SJSA1 (cell line): ENCODE measurements around the gene IL11RA. TPM values are rescaled to one million over a fixed set of nuclear protein-coding genes. Genes with fewer than 3 reads are reported as not detected.

ENCODE experiments used
- DNase-seq, 2 experiments: peaks; one replicate each; pipeline ENCODE4 v3.0.0-alpha.2; 2015 to 2020; ENCODE audit warnings: low spot score in 2 of 2, low read depth in 1 of 2
- H3K27ac ChIP-seq: fragments of 250-450 bp; sonication (Bioruptor Pico); 2 replicates; pipeline ENCODE4 v1.5.1; 2020; ENCODE audit warnings: mild to moderate bottlenecking, moderate library complexity
- H3K27me3 ChIP-seq: fragments of 250-450 bp; sonication (Bioruptor Pico); replicated peaks from 2 replicates; pipeline ENCODE4 v1.5.1; 2020; ENCODE audit warnings: mild to moderate bottlenecking, moderate library complexity
- H3K36me3 ChIP-seq: fragments of 250-450 bp; sonication (Bioruptor Pico); 2 replicates; pipeline ENCODE4 v1.5.1; 2020; ENCODE audit warnings: mild to moderate bottlenecking
- H3K4me1 ChIP-seq: fragments of 250-450 bp; sonication (Bioruptor Pico); replicated peaks from 2 replicates; pipeline ENCODE4 v1.6.1; 2021; ENCODE audit warnings: mild to moderate bottlenecking
- H3K4me3 ChIP-seq: fragments of 250-450 bp; sonication (Bioruptor Pico); 2 replicates; pipeline ENCODE4 v1.5.1; 2020; ENCODE audit warnings: mild to moderate bottlenecking
- H3K9me3 ChIP-seq: fragments of 250-450 bp; sonication (Bioruptor Pico); replicated peaks from 2 replicates; pipeline ENCODE4 v1.5.1; 2020; ENCODE audit warnings: mild to moderate bottlenecking
- total RNA-seq: library from RNA; depleted of rRNA; stranded (reverse); fragments of >200 nt; shearing (Covaris generic); gene quantifications from 2 replicates; pipeline ENCODE4 v1.2.3, GENCODE V29; 2014; rRNA removed

Gene IL11RA
- 16.4 and 34.4 TPM in 2 replicates for total RNA-seq

GRCh38 chr9:34651876-34652601 lies at the start of gene IL11RA:
Gene IL11RA, plus strand, starts transcription at chr9:34652185. Its CDS starts 3,033 bp downstream, at chr9:34655218.
- Histone ChIP-seq H3K27me3 (no peaks in the 10 kb centered on the region), H3K4me1 (peaks cover 23% of the 10 kb centered on the region), H3K36me3 (peaks cover 8% of the 10 kb centered on the region; the same call in 1 of the 2 replicates), H3K9me3 (no peaks in the 10 kb centered on the region), H3K27ac (no peak within 1 kb of the TSS), H3K4me3 (peak within 1 kb of the TSS; percentile 37)
- DNase-seq: peak; percentile 74 to 83

DNA sequence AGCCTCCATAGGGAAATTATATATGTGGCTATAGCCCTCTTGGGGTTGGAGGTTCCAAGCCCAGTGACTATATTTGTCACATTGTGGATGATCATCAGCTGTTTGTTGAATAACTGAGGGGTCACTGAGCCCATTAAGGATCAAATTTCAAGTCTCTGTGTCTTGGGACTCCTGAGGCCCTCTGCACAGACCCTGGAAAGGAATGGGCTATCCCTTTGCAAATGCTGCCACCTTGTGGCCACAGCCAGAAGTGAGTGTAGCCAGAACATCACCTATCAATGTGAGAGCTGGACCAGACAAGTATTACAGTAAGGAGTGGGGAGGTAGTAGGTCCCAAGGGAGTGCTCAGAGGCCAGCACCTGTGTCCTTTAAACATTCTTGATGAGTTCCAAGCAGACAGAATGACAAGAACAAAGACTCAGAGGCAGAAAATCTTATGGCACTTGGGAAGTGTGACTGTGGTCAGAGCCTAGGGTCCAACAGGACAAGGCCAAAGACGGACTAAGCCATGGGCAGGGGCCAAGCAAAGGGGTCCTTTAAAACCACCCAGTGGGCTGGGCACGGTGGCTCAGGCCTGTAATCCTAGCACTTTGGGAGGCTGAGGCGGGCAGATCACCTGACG lies 48.3 kb upstream of the IL11RA start:
- no peaks in the 10 kb centered on the region for H3K36me3 ChIP-seq
- no peak overlapping the region for H3K27ac ChIP-seq
- no peaks in the 10 kb centered on the region for H3K9me3 ChIP-seq
- H3K4me3 ChIP-seq: no peak overlapping the region
- DNase-seq: peak; percentile 25 to 59
- no peaks in the 10 kb centered on the region for H3K27me3 ChIP-seq
- no peaks in the 10 kb centered on the region for H3K4me1 ChIP-seq

DNA sequence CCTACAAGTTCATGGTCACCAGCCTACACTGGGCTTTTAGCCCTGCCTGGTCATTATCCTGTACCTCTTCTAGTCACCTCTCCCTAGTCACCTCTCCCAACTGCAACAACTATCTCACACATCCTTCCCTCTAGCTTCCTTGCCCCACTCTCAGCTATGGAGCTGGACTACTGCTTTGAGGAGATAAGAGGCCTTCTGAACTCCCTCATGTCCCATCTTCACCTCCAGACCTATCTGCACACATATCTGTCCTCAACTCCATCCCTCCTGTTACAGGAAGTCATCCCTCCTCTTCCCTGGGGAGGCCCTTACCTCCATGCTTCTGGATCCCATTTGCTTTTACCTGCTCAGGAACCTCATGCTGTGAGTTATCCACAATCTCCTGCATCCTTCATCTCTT lies 45.8 kb upstream of the IL11RA start:
- H3K27ac ChIP-seq: no peak overlapping the region

DNA sequence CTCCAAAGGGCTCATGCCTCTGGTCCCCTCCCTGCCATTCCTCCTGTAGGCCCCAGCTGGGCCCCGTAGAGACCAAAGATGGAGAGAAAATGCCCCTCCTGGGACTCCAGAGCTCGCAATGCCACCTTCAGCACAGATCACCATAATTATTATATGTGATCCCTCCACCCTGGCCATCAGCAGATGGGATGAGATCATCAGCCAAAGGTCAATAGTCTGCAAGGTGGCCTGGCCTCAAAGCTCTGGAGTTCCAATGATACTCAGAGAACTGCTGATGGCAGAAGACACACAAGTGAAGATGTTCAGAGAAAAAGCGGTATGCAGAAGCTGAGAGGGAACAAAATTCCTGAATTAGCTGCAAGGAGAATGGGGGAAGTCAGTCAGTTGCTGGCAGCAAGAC lies 45.1 kb upstream of the IL11RA start:
- H3K9me3 ChIP-seq: no peaks in the 10 kb centered on the region
- H3K27ac ChIP-seq: no peak overlapping the region
- H3K36me3 ChIP-seq: no peaks in the 10 kb centered on the region
- no peak overlapping the region for H3K4me3 ChIP-seq
- no peak for DNase-seq
- H3K27me3 ChIP-seq: no peaks in the 10 kb centered on the region
- peaks cover 6% of the 10 kb centered on the region for H3K4me1 ChIP-seq

More for the DNA sequence above, 45.8 kb upstream of the IL11RA start:
- H3K4me3 ChIP-seq: no peak overlapping the region
- no peaks in the 10 kb centered on the region for H3K36me3 ChIP-seq
- peaks cover 2% of the 10 kb centered on the region for H3K4me1 ChIP-seq
- no peaks in the 10 kb centered on the region for H3K9me3 ChIP-seq
- H3K27me3 ChIP-seq: no peaks in the 10 kb centered on the region
- DNase-seq: no peak

DNA sequence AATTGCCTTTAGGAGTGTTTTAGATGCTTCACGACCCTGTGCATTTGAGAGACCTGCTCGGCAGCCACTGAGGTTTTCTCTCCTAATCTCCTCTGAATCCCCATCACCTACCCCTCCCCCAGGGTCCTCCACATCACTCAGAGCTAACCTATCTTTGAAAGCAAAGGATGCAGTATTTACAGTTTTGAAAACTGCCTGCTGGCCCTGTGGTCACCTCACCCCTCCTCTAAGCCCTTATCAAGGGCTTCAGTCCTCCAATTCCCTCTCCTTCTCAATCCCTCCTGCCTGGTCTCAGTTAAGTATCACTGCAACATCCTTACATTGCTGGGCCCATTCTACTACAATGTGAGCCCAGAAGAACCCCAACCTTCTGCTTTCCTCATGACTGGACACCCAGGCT lies 44.7 kb upstream of the IL11RA start:
- no peaks in the 10 kb centered on the region for H3K27me3 ChIP-seq
- H3K4me3 ChIP-seq: no peak overlapping the region
- no peaks in the 10 kb centered on the region for H3K36me3 ChIP-seq
- no peaks in the 10 kb centered on the region for H3K9me3 ChIP-seq
- no peak overlapping the region for H3K27ac ChIP-seq
- no peak for DNase-seq
- peaks cover 8% of the 10 kb centered on the region for H3K4me1 ChIP-seq

DNA sequence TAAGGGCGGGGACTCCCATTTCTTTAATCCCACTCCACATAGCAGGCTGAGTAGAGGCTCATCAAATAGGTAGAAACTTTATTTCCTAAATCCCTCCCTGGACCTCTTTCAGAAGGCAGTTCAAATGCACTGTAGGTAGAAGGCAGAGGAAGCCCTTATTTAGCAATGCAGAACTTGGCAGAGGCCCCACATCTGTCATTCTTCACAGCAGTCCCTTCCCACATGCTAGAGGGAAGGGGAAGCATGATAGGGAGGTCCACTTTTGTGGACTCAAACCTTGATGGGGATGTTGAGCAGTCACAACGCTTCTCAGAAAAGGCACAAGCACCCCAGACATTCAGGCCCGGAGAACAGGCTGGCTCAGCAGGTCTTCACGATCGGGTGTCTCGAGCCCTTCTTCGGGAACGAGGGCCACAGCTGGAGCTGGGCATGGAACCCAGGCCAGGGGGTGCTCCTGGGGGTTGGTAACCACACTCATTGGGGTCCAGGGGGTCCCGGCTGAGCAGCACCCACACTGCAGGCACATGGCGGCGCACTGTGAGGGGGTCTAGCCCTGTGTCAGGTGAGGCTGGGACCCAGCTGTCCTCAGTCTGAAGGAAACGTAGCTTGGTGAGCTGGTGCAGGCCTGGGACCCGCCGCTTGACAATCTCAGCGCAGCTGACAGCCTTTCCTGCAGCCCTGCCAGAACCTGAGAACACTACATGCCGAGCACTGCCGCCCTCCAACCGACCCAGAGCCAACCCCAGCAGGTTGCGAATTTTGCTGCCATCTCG lies 41.4 kb upstream of the IL11RA start:
- no peak for DNase-seq
- H3K36me3 ChIP-seq: no peaks in the 10 kb centered on the region
- H3K4me3 ChIP-seq: no peak overlapping the region
- H3K27ac ChIP-seq: no peak overlapping the region
- H3K27me3 ChIP-seq: no peaks in the 10 kb centered on the region
- peaks cover 12% of the 10 kb centered on the region for H3K4me1 ChIP-seq
- no peaks in the 10 kb centered on the region for H3K9me3 ChIP-seq

DNA sequence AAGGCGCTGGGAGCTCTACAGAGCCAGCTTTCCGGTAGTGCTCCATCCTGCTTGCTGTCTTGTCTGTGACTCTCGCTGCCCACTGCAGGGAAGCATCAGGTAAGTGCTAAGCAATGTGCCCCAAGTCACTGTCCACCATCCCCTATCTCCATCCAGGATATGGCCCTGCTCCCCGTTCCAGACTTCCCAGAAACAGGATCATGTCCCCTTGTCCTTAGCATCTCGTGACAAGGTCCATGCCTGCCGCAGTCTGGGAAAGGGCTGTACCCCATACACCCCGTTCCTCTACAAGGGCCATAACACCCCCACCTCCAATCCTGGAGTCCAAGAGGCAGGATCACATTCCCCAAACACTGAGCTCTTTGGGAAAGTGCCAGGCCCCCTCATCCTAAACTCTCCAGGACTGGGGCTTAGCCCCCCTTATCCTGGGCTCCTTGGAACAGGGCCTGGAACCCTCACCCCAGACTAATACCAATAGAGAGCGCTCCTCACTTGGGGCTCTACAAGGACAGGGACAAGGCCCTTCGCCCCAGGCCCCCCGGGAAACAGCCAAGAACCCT lies 40.7 kb upstream of the IL11RA start:
- Histone ChIP-seq H3K27ac (peak overlapping the region; percentile 52), H3K9me3 (no peaks in the 10 kb centered on the region), H3K4me1 (peaks cover 12% of the 10 kb centered on the region), H3K4me3 (peak overlapping the region; percentile 63), H3K27me3 (no peaks in the 10 kb centered on the region), H3K36me3 (no peaks in the 10 kb centered on the region)
- DNase-seq: no peak

GRCh38 chr9:34611811-34612787 lies 39.9 kb upstream of the IL11RA start, which contains the start of gene RPP25L:
Gene RPP25L, minus strand, starts transcription at chr9:34612097. Its CDS starts 801 bp downstream, at chr9:34611296.
- no peaks in the 10 kb centered on the region for H3K9me3 ChIP-seq
- peaks cover 3% of the 10 kb centered on the region for H3K36me3 ChIP-seq
- peak; percentile 66 to 70 for DNase-seq
- H3K4me3 ChIP-seq: peak within 1 kb of the TSS; percentile 63
- H3K27ac ChIP-seq: peak within 1 kb of the TSS; percentile 52
- H3K4me1 ChIP-seq: peaks cover 12% of the 10 kb centered on the region
- H3K27me3 ChIP-seq: no peaks in the 10 kb centered on the region

GRCh38 chr9:34612788-34613390 lies 39.1 kb upstream of the IL11RA start:
- Histone ChIP-seq H3K9me3 (no peaks in the 10 kb centered on the region), H3K27me3 (no peaks in the 10 kb centered on the region), H3K27ac (no peak overlapping the region), H3K4me3 (peak overlapping the region; percentile 63), H3K4me1 (peaks cover 12% of the 10 kb centered on the region), H3K36me3 (peaks cover 3% of the 10 kb centered on the region)
- peak; percentile 34 to 62 for DNase-seq

DNA sequence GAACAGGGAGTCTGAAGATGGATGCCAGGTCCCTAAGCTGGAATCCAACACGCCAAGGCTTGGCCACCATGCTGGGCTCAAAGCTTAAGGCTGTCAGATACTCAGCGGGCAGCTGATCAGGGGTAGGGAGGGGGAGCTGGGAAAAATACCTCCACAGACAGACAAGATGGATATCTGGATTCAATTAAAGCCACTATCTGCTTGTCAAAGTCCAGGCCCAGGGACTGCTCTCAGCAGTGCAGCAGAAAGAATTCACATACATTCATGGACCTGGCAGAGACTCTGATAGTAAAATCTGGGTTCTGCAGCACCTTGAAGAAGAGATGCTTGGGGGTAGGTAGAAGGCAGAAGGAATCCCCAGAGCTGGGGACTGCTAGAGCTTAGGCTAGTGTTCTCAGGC lies 36.9 kb upstream of the IL11RA start:
- H3K36me3 ChIP-seq: peaks cover 5% of the 10 kb centered on the region
- H3K4me3 ChIP-seq: no peak overlapping the region
- no peak overlapping the region for H3K27ac ChIP-seq
- no peaks in the 10 kb centered on the region for H3K9me3 ChIP-seq
- DNase-seq: no peak
- peaks cover 16% of the 10 kb centered on the region for H3K4me1 ChIP-seq
- no peaks in the 10 kb centered on the region for H3K27me3 ChIP-seq

DNA sequence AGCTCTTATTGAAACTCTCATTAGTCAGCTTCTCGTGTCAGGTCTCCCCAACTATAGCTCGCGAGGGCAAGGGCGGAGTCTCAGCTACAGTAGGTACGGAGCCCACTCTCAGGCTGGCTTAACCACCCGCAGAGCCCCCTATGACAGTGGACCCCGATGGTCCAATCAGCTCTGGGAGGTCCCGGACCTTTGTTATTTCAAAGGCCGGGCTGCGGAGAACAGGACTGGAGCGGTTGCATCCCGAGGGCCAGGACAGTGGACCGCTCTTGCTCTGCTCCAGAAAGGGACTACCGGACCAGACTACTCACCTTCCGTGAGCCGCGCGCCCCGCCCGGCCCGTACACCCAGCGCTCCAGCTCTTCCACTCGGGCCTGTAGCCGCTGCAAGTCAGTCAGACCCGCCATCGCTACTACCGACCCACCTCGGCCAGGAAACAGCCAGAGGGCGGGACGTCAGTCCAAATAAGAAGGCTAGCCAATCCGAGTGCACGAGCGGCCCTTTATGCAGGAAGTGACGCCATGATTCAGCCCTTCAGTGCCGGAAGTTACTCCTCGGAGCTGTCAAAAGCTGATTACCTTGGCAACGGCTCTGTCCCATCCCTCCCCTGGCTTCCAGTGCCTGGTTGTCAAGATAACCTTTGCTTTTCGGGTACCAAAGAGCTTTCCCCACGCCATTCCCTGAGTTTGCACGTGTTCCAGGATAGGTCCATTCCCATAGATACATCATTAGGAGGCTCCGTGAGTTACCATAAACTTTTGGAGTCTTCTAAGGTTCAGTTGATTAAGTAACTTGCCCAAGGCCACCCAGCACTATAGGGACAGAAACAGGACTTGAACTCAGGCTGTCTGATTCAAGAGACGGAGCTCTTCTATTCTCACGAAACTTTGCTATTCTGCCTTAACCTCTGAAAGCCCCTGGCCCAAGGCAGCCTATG lies 31.7 kb upstream of the IL11RA start, which contains the start of gene DCTN3:
TSS of gene DCTN3 (minus strand) at position 435 of the 934 bp plus-strand sequence. CDS start at position 404, 31 bp downstream.
- Histone ChIP-seq H3K27me3 (no peaks in the 10 kb centered on the region), H3K9me3 (no peaks in the 10 kb centered on the region), H3K27ac (peak within 1 kb of the TSS; percentile 16; the same call in 1 of the 2 replicates), H3K36me3 (peaks cover 7% of the 10 kb centered on the region), H3K4me3 (peak within 1 kb of the TSS; percentile 67), H3K4me1 (0 out of 2 replicates have a peak, but pooled peaks cover 3% of the 10 kb centered on the region)
- peak; percentile 61 to 86 for DNase-seq
